IMR-90 (cell line): ENCODE data around the gene IL1F10. TPM values are rescaled to one million over a fixed set of nuclear protein-coding genes. Genes with fewer than 3 reads are reported as not detected.

Experiments
- ATAC-seq: fragments of 200-7000 bp; cut with Tn5 transposase; 2 replicates; pipeline ENCODE4 v1.9.1; 2020; ENCODE audit warnings: low read depth, mild to moderate bottlenecking, moderate library complexity
- BruUV-seq: library from RNA; stranded (reverse); fragments of 400-500 nt; replicated peaks from 2 replicates; lab custom pipeline; 2021; lab: Mats Ljungman, UMichigan
- CTCF ChIA-PET: fragments of 300-600 bp; formaldehyde crosslinking; extraction: SDS; loops from one replicate; lab custom pipeline; 2021; ENCODE audit warnings: antibody characterized with exemption; lab: Yijun Ruan, JAX
- POLR2A ChIA-PET: fragments of 300-600 bp; sonication (Branson Sonifier 250); formaldehyde crosslinking; loops from one replicate; lab custom pipeline; 2022; ENCODE audit warnings: antibody characterized with exemption; ENCODE audit not compliant: unreplicated experiment; lab: Charles Lee
- DNase-seq: peaks from one replicate; pipeline ENCODE4 v3.0.0; 2013
- H2AFZ ChIP-seq: replicated peaks from 2 replicates; pipeline ENCODE3; 2013; ENCODE audit warnings: low read length, mild to moderate bottlenecking; ENCODE audit not compliant: poor library complexity
- H2AK5ac ChIP-seq: 2 replicates; pipeline ENCODE4 v1.6.1; 2013; ENCODE audit warnings: low read depth, low read length, inconsistent platforms
- H2AK9ac ChIP-seq: replicated peaks from 2 replicates; pipeline ENCODE3; 2013; ENCODE audit warnings: mild to moderate bottlenecking, low read depth, low read length, moderate library complexity; ENCODE audit not compliant: poor library complexity
- H2BK120ac ChIP-seq: 2 replicates; pipeline ENCODE4 v1.6.1; 2013; ENCODE audit warnings: low read depth, low read length, inconsistent platforms
- H2BK15ac ChIP-seq: 3 replicates; pipeline ENCODE4 v1.6.1; 2013; ENCODE audit warnings: low read depth, low read length, inconsistent platforms
- H2BK20ac ChIP-seq: 2 replicates; pipeline ENCODE4 v1.6.1; 2013; ENCODE audit warnings: low read depth, mild to moderate bottlenecking, inconsistent platforms, low read length, moderate library complexity
- H2BK5ac ChIP-seq: 2 replicates; pipeline ENCODE4 v1.6.1; 2013; ENCODE audit warnings: mild to moderate bottlenecking, low read depth, low read length, inconsistent platforms; ENCODE audit not compliant: poor library complexity, severe bottlenecking
- H3K14ac ChIP-seq: replicated peaks from 2 replicates; pipeline ENCODE4 v1.6.1; 2013; ENCODE audit warnings: low read depth, low read length, inconsistent platforms
- H3K18ac ChIP-seq: 2 replicates; pipeline ENCODE4 v1.6.1; 2013; ENCODE audit warnings: low read depth, low read length, control low read depth
- H3K23ac ChIP-seq: 2 replicates; pipeline ENCODE4 v1.6.1; 2013; ENCODE audit warnings: low read depth, low read length, inconsistent platforms
- H3K27ac ChIP-seq: 2 replicates; pipeline ENCODE4 v1.5.1; 2013; ENCODE audit warnings: mild to moderate bottlenecking, control low read depth, low read length; ENCODE audit not compliant: insufficient read depth
- H3K27me3 ChIP-seq: 2 replicates; pipeline ENCODE4 v1.6.1; 2013; ENCODE audit warnings: low read length; ENCODE audit not compliant: control insufficient read depth, insufficient read depth
- H3K36me3 ChIP-seq: 2 replicates; pipeline ENCODE4 v1.6.1; 2013; ENCODE audit warnings: low read length, mixed read lengths; ENCODE audit not compliant: control insufficient read depth, insufficient read depth
- H3K4ac ChIP-seq: 2 replicates; pipeline ENCODE4 v1.6.1; 2013; ENCODE audit warnings: low read depth, low read length, inconsistent platforms
- H3K4me1 ChIP-seq: 2 replicates; pipeline ENCODE4 v1.6.1; 2013; ENCODE audit warnings: low read length, mixed read lengths; ENCODE audit not compliant: control insufficient read depth, insufficient read depth
- H3K4me2 ChIP-seq: 2 replicates; pipeline ENCODE4 v1.6.1; 2013; ENCODE audit warnings: low read depth, mild to moderate bottlenecking, control low read depth, low read length, moderate library complexity
- H3K4me3 ChIP-seq: 2 replicates; pipeline ENCODE4 v1.5.1; 2013; ENCODE audit warnings: low read depth, mild to moderate bottlenecking, control low read depth, low read length, moderate library complexity; ENCODE audit not compliant: insufficient read depth
- H3K56ac ChIP-seq: 2 replicates; pipeline ENCODE4 v1.6.1; 2013; ENCODE audit warnings: low read length, inconsistent platforms; ENCODE audit not compliant: insufficient read depth; ENCODE audit errors: extremely low read depth
- H3K79me1 ChIP-seq, 2 experiments: 2 replicates each; pipeline ENCODE4 v1.6.1; 2013; ENCODE audit warnings: low read length in 2 of 2, inconsistent platforms in 1 of 2, low read depth in 1 of 2
- H3K9ac ChIP-seq: 2 replicates; pipeline ENCODE4 v1.6.1; 2013; ENCODE audit warnings: low read depth, low read length, control low read depth
- H3K9me1 ChIP-seq: 2 replicates; pipeline ENCODE4 v1.6.1; 2013; ENCODE audit warnings: low read length, inconsistent platforms; ENCODE audit not compliant: insufficient read depth
- H3K9me3 ChIP-seq: 2 replicates; pipeline ENCODE4 v1.6.1; 2013; ENCODE audit warnings: low read length; ENCODE audit not compliant: control insufficient read depth, insufficient read depth
- H4K20me1 ChIP-seq: 2 replicates; pipeline ENCODE4 v1.6.1; 2013; ENCODE audit warnings: low read length, inconsistent platforms; ENCODE audit not compliant: insufficient read depth
- H4K5ac ChIP-seq: 2 replicates; pipeline ENCODE4 v1.6.1; 2013; ENCODE audit warnings: mild to moderate bottlenecking, low read depth, low read length, control low read depth
- H4K8ac ChIP-seq, 2 experiments: 2 replicates each; pipeline ENCODE4 v1.6.1; 2013; ENCODE audit warnings: low read depth in 2 of 2, low read length in 2 of 2, control low read depth in 1 of 2, inconsistent platforms in 1 of 2
- H4K91ac ChIP-seq: 2 replicates; pipeline ENCODE4 v1.6.1; 2013; ENCODE audit warnings: low read depth, low read length, inconsistent platforms; ENCODE audit not compliant: insufficient read depth
- BHLHE40 ChIP-seq: fragments of 150-350 bp; IDR thresholded peaks from 2 replicates; pipeline ENCODE4 v1.6.1; 2016; ENCODE audit warnings: mild to moderate bottlenecking, low read depth, low read length
- CEBPB ChIP-seq: IDR thresholded peaks from 2 replicates; pipeline ENCODE4 v1.6.1; 2012; ENCODE audit warnings: low read depth, low read length, improper control_type of control experiment
- CHD1 ChIP-seq: IDR thresholded peaks from 2 replicates; pipeline ENCODE4 v1.6.1; 2012; ENCODE audit warnings: low read depth, low read length, improper control_type of control experiment
- ELK1 ChIP-seq: fragments of 150-350 bp; IDR thresholded peaks from 2 replicates; pipeline ENCODE4 v1.6.1; 2016; ENCODE audit warnings: low read depth, mild to moderate bottlenecking, low read length, moderate library complexity, borderline replicate concordance
- FOS ChIP-seq: fragments of 150-350 bp; IDR thresholded peaks from 2 replicates; pipeline ENCODE4 v1.6.1; 2016; ENCODE audit warnings: low read depth, low read length
- MAFK ChIP-seq: IDR thresholded peaks from 2 replicates; pipeline ENCODE4 v1.6.1; 2012; ENCODE audit warnings: low read depth, low read length, improper control_type of control experiment
- NFE2L2 ChIP-seq: fragments of 150-350 bp; IDR thresholded peaks from 2 replicates; pipeline ENCODE4 v1.6.1; 2016; ENCODE audit warnings: low read depth, mild to moderate bottlenecking, low read length
- POLR2A ChIP-seq: IDR thresholded peaks from 2 replicates; pipeline ENCODE4 v1.6.1; 2012; ENCODE audit warnings: mild to moderate bottlenecking, low read depth, low read length
- RAD21 ChIP-seq: IDR thresholded peaks from 2 replicates; pipeline ENCODE4 v1.6.1; 2012; ENCODE audit warnings: low read length, improper control_type of control experiment
- RFX5 ChIP-seq: IDR thresholded peaks from 2 replicates; pipeline ENCODE4 v1.8.0; 2012; ENCODE audit warnings: low read depth, mild to moderate bottlenecking, low read length, moderate library complexity
- SMC3 ChIP-seq: fragments of 150-350 bp; IDR thresholded peaks from 2 replicates; pipeline ENCODE4 v1.6.1; 2016; ENCODE audit warnings: low read depth, mild to moderate bottlenecking, antibody characterized with exemption, low read length, moderate library complexity
- WGBS, 2 experiments: methylation state at CpG; one replicate each; pipeline versions ENCODE4 v1.1.5 to v1.1.7; 2013; ENCODE audit warnings: missing lambda C conversion rate in 2 of 2; ENCODE audit not compliant: insufficient read length in 1 of 2; ENCODE audit errors: extremely low coverage in 2 of 2; 5-methylcytosine and 5-hydroxymethylcytosine counted together
- dilution Hi-C: fragments of 300-500 bp; cut with HindIII; formaldehyde crosslinking; loops from one replicate; pipeline ENCODE4 v1.14.3; 2018; ENCODE audit warnings: low sequenced_read_pairs; ENCODE audit not compliant: unreplicated experiment
- in situ Hi-C: fragments of 300-500 bp; cut with MboI; formaldehyde crosslinking; loops from 3 replicates; pipeline ENCODE4 v1.14.3; 2019; ENCODE audit warnings: low sequenced_read_pairs, inconsistent platforms, mixed read lengths
- intact Hi-C: fragments of 100-400 bp; cut with micrococcal nuclease; formaldehyde crosslinking; loops from 2 replicates; pipeline ENCODE4 v1.10.0; 2022
- polyA plus RNA-seq, 3 experiments: library from polyadenylated mRNA; depleted of rRNA; stranded (reverse); fragments of >200 nt; gene quantifications; 2 replicates each; pipeline ENCODE4 v1.2.3, GENCODE V29; 2012; ENCODE audit warnings: low replicate concordance in 1 of 3
- total RNA-seq: library from RNA; depleted of rRNA; stranded (reverse); fragments of >200 nt; gene quantifications from 2 replicates; pipeline ENCODE4 v1.2.3, GENCODE V29; 2012
- TF ChIP-seq, protein P1 (sequence below): conservative IDR thresholded peaks from 2 replicates; pipeline ENCODE4 v1.5.1; 2012; ENCODE audit warnings: mild to moderate bottlenecking, low read depth, low read length, improper control_type of control experiment

Gene IL1F10
- total and polyA plus RNA-seq, 2 of the 4 experiments (the other 2 are of a cell fraction) = not detected

GRCh38 chr2:113021312-113021711, 46.5 kb upstream of the IL1F10 start:
- 17% methylated on average over 3 of the region's 4 CpGs; no CpG with 5 or more reads in 1 of the 2 experiments for WGBS, 2 experiments
- Histone ChIP-seq H3K4me3 (no peak overlapping the region), H2AK5ac (no peak overlapping the region), H3K9ac (no peak overlapping the region), H2BK20ac (no peak overlapping the region), H3K9me1 (no peaks in the 10 kb centered on the region), H2BK5ac (no peak overlapping the region), H2AFZ (no peak overlapping the region), H4K8ac (no peak overlapping the region), H3K56ac (no peak overlapping the region), H3K27ac (no peak overlapping the region), H4K5ac (no peak overlapping the region), H3K36me3 (no peaks in the 10 kb centered on the region), H2BK120ac (no peak overlapping the region), H3K4me1 (no peaks in the 10 kb centered on the region), H3K27me3 (peaks cover 6% of the 10 kb centered on the region; the same call in 1 of the 2 replicates), H3K4ac (no peak overlapping the region), H3K14ac (no peak overlapping the region), H3K18ac (no peak overlapping the region), H4K20me1 (no peaks in the 10 kb centered on the region), H3K4me2 (no peak overlapping the region), H3K23ac (no peak overlapping the region), H4K91ac (no peak overlapping the region), H3K79me1 (no peaks in the 10 kb centered on the region), H2BK15ac (no peak overlapping the region), H3K9me3 (no peaks in the 10 kb centered on the region), H2AK9ac (no peak overlapping the region)
- no peak for ATAC-seq
- TF ChIP-seq CEBPB (no peak), SMC3 (no peak), ELK1 (no peak), RAD21 (no peak), FOS (no peak), NFE2L2 (no peak), POLR2A (no peak), RFX5 (no peak), CHD1 (no peak), BHLHE40 (no peak), MAFK (no peak)
- TF ChIP-seq, protein P1, sequence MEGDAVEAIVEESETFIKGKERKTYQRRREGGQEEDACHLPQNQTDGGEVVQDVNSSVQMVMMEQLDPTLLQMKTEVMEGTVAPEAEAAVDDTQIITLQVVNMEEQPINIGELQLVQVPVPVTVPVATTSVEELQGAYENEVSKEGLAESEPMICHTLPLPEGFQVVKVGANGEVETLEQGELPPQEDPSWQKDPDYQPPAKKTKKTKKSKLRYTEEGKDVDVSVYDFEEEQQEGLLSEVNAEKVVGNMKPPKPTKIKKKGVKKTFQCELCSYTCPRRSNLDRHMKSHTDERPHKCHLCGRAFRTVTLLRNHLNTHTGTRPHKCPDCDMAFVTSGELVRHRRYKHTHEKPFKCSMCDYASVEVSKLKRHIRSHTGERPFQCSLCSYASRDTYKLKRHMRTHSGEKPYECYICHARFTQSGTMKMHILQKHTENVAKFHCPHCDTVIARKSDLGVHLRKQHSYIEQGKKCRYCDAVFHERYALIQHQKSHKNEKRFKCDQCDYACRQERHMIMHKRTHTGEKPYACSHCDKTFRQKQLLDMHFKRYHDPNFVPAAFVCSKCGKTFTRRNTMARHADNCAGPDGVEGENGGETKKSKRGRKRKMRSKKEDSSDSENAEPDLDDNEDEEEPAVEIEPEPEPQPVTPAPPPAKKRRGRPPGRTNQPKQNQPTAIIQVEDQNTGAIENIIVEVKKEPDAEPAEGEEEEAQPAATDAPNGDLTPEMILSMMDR = no peak
- ChIA-PET POLR2A (no interaction called here), CTCF (no interaction called here)
- intact Hi-C loops = no loop called here
- no TSS peak for BruUV-seq
- in situ Hi-C loops = no loop called here
- no peak for DNase-seq
- dilution Hi-C loops = no loop called here
